Heart right ventricle (tissue), 16 donors: ENCODE results near the gene KDM2B. TPM values are rescaled to one million over a fixed set of nuclear protein-coding genes. Genes with fewer than 3 reads are reported as not detected.
A peak's percentile ranks its signal among the peaks of the same experiment; 100 is the strongest.

Experiments used
- ATAC-seq, 8 donors: fragments of 200-7000 bp; cut with Tn5 transposase; one replicate each; pipeline ENCODE4 v1.9.1; 2020; ENCODE audit warnings: mild to moderate bottlenecking in 8 of 8, moderate library complexity in 8 of 8, moderate number of reproducible peaks in 1 of 8
- DNase-seq, 2 donors: peaks; one replicate each; pipeline ENCODE4 v3.0.0-alpha.2; 2020
- H3K27ac ChIP-seq, 10 donors: fragments of 200-600 bp; sonication (generic) in 2 of 10; one replicate each; pipeline versions ENCODE4 v1.5.0 to v1.8.0; 2020 to 2022; ENCODE audit warnings: mild to moderate bottlenecking in 3 of 10
- H3K27me3 ChIP-seq, 7 donors: fragments of 200-600 bp; one replicate each; pipeline ENCODE4 v1.8.0; 2021 to 2022; ENCODE audit warnings: mild to moderate bottlenecking in 2 of 7
- H3K36me3 ChIP-seq, 9 donors: fragments of 200-600 bp; sonication (generic) in 1 of 9; one replicate each; pipeline versions ENCODE4 v1.5.0 to v1.8.0; 2020 to 2022; ENCODE audit warnings: mild to moderate bottlenecking in 2 of 9
- H3K4me1 ChIP-seq, 9 donors: fragments of 200-600 bp; sonication (generic) in 1 of 9; one replicate each; pipeline versions ENCODE4 v1.5.0 to v1.8.0; 2020 to 2022; ENCODE audit warnings: mild to moderate bottlenecking in 4 of 9
- H3K4me3 ChIP-seq, 10 donors: fragments of 200-600 bp; sonication (generic) in 2 of 10; one replicate each; pipeline versions ENCODE4 v1.5.0 to v1.8.0; 2020 to 2022; ENCODE audit warnings: mild to moderate bottlenecking in 7 of 10, moderate library complexity in 2 of 10
- H3K9me3 ChIP-seq, 11 donors: fragments of 200-600 bp in 10 of 11; sonication (generic) in 2 of 11; one replicate each; pipeline versions ENCODE4 v1.5.0 to v1.8.0; 2013 to 2022; ENCODE audit warnings: mild to moderate bottlenecking in 2 of 11, control low read depth in 1 of 11, moderate library complexity in 1 of 11
- WGBS, 2 donors: extraction: QIAGEN DNeasy Blood & Tissue Kit; methylation state at CpG; one replicate each; pipeline ENCODE4 v1.1.7; 2013; ENCODE audit warnings: inconsistent platforms in 1 of 2; 5-methylcytosine and 5-hydroxymethylcytosine counted together
- intact Hi-C, 10 donors: fragments of 100-400 bp; cut with DNase I; formaldehyde crosslinking; loops; one replicate each; pipeline versions ENCODE4 v1.11.1 to v1.14.2; 2022
- polyA plus RNA-seq, 2 donors: library from polyadenylated mRNA; stranded (reverse); fragments of 200-250 nt; gene quantifications; one replicate each; pipeline ENCODE4 v1.2.3, GENCODE V29; 2013
- total RNA-seq, 10 donors: library from RNA; stranded (reverse); fragmentation: NEBNext Ultra II Directional in 3 of 10; extraction: Animal tissue kit (Norgen Biotek cat#: 25700) in 3 of 10; gene quantifications; one replicate each; pipeline versions ENCODE4 v1.2.1 to v1.2.4, GENCODE V29; 2021 to 2023
- TF ChIP-seq, protein P1 (sequence below), 9 donors: fragments of 200-600 bp; sonication (generic) in 2 of 9; IDR thresholded peaks; one replicate each; pipeline versions ENCODE4 v1.5.0 to v1.8.0; 2021 to 2022; ENCODE audit warnings: antibody characterized with exemption in 9 of 9, mild to moderate bottlenecking in 5 of 9, moderate library complexity in 1 of 9
- donor health status: Arrhythmogenic right ventricular cardiomyopathy.
- donor health status: ischemic (EF 13 %, LVEDD 7.1; RV severe dilation, severe dysfunction).
- donor health status: healthy with polysubstance abuse.
- donor health status: DM: no; HTN: yes; CAD: no.
- donor health status: DM: no; HTN: no; CAD: no.
- donor health status: ischemic (EF 25% LVEDD 6.9; RV normal size, moderate dysfunction).
- donor health status: ischemic (EF 25% LVEDD 5.7; RV mildly dilated, moderate dysfunction).
- donor health status: healthy.
- donor health status: DM: yes; HTN: yes; CAD: no.
- donor health status: Ischemic cardiomyopathy.
- donor health status: ischemic (EF 35%, LVEDD 5.7; RV mildly dilated, moderate dysfunction).
- donor health status: nonischemic (EF 11% LVEDD 7.7; RV severe dilation, severe dysfunction).
- donor health status: DM: yes; HTN: yes; CAD: no.
- donor health status: PGD.
- donor health status: ischemic (EF 29% LVEDD 5.4; RV normal size, mild dysfunction).
- donor health status: nonischemic (EF 23%, LVEDD 6.1; RV moderate dilation, normal function).

Gene KDM2B
- total and polyA plus RNA-seq, 12 donors: 4.8 to 18.4 (median 13.6) TPM

DNA sequence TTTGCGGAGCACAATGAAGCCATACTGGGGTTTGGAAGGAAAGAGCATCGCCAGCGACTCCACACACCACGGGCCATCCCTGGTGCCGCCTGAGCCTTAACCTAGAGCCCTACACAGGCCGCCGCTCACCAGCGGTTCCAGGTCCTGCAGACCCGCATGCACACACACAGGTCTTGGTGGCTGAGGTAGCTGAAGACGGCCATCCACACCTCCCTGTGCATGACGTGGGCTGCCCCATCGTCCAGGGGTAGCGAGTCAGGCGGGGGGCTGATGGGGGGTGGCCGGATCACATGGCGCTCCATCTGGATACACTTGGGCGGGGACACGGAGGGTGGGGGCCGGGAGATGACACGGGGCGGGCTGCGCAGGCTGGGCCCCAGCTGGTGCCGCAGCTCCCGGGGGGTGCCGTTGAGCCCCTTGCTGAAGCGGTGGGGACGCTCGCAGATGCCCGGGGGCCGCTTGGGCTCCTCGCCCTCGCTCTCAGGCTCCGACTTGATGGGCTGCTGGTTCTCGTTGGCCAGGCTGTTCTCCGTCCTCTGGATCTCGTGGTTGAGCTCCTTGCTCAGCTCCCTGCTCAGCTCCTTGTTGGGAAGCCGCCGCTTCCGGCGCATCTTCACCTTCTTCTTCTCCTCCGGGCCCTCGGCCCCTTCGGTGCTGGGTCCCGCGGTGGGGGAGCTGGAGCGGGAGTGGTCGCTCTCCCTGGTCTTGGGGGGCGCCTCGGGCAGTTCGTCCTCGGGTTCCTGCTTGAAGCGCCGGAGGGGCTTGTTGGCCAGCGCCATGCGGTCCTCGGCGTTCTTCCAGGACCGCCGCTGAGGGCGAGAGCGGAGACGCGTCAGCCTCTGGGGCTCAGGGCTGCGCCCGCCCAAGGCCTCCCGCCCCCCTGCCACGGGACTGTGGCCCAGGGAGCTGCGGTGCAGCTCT is 138.5 kb downstream of the KDM2B start:
- Histone ChIP-seq H3K27me3 (no peaks in the 10 kb centered on the region), H3K9me3 (no peaks in the 10 kb centered on the region), H3K27ac (no peak overlapping the region), H3K4me1 (peaks cover 0 to 10% (median 0%) of the 10 kb centered on the region in 9 donors), H3K36me3 (peaks cover 0 to 83% (median 15%) of the 10 kb centered on the region in 9 donors), H3K4me3 (no peak overlapping the region)
- TF ChIP-seq, protein P1, sequence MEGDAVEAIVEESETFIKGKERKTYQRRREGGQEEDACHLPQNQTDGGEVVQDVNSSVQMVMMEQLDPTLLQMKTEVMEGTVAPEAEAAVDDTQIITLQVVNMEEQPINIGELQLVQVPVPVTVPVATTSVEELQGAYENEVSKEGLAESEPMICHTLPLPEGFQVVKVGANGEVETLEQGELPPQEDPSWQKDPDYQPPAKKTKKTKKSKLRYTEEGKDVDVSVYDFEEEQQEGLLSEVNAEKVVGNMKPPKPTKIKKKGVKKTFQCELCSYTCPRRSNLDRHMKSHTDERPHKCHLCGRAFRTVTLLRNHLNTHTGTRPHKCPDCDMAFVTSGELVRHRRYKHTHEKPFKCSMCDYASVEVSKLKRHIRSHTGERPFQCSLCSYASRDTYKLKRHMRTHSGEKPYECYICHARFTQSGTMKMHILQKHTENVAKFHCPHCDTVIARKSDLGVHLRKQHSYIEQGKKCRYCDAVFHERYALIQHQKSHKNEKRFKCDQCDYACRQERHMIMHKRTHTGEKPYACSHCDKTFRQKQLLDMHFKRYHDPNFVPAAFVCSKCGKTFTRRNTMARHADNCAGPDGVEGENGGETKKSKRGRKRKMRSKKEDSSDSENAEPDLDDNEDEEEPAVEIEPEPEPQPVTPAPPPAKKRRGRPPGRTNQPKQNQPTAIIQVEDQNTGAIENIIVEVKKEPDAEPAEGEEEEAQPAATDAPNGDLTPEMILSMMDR (IDR thresholded peaks at IDR 0.05): no peak
- DNase-seq (no peak), ATAC-seq (no peak)
- WGBS, 2 donors: 95 to 97% methylated on average over 57 to 68 of the region's 68 CpGs
- intact Hi-C loops: loop anchor here in 7 of 10 donors (2.0 to 5.0 kb wide), 5 partner anchors 90 to 110 kb away; partner anchors contain the start of gene ANAPC5 (in 1 of the 7)

DNA sequence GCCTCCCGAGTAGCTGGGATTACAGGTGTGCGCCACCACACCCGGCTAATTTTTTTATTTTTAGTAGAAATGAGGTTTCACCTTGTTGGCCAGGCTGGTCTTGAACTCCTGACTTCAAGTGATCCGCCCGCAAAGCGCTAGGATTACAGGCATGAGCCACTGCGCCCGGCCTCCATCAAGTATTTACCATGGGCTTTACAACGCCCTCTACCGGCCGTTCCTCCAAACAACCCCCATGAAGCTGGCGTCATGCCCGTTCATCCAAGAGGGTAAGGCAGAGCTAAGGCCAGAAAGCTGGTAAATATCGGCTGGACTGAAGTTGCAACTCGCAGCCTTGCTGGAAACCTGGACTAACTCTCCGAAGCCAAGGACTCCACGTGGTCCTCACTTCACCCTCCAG is 139.3 kb downstream of the KDM2B start:
- ATAC-seq: no peak

DNA sequence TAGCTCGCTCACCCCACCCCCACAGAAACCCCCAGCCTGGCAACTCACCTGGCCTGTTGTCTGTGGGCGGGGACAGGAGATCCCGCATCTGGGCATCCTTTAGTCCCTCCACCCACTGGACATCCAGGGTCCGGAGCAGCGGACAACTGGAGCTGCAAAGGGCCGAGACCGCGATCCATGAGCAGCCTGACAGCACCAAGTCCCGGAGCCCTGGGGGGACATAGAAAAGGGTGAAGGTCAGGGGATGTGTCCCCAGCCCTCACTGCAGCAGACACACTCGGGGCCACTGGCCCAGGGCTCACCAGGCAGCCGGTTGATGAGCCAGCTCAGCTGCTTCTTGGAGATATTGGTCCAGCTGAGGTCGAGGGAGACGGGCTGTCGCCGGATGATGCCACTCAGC is 140.1 kb downstream of the KDM2B start:
- WGBS, 2 donors: 95% methylated on average over 15 of the region's 15 CpGs
- H3K9me3 ChIP-seq: peaks cover 0 to 5% (median 0%) of the 10 kb centered on the region in 11 donors
- DNase-seq (no peak), ATAC-seq (no peak)
- no peak overlapping the region for H3K27ac ChIP-seq
- intact Hi-C loops: loop anchor here in 5 of 10 donors (5.0 kb wide), 3 partner anchors 88 to 108 kb away; partner anchors contain the start of gene ANAPC5 (in 1 of the 5)
- H3K27me3 ChIP-seq: no peaks in the 10 kb centered on the region
- peaks cover 0 to 10% (median 0%) of the 10 kb centered on the region in 9 donors for H3K4me1 ChIP-seq
- TF ChIP-seq, protein P1 (IDR thresholded peaks at IDR 0.05): no peak
- H3K36me3 ChIP-seq: peaks cover 0 to 96% (median 24%) of the 10 kb centered on the region in 9 donors
- H3K4me3 ChIP-seq: no peak overlapping the region

More for the DNA sequence above, 139.3 kb downstream of the KDM2B start:
- no peak overlapping the region for H3K27ac ChIP-seq
- TF ChIP-seq, protein P1 (IDR thresholded peaks at IDR 0.05): peak in 1 of 9 donors; percentile 11
- peaks cover 0 to 3% (median 0%) of the 10 kb centered on the region in 11 donors for H3K9me3 ChIP-seq
- peaks cover 0 to 90% (median 17%) of the 10 kb centered on the region in 9 donors for H3K36me3 ChIP-seq
- WGBS, 2 donors: 88 to 93% methylated on average over 17 of the region's 17 CpGs
- DNase-seq: no peak
- no peaks in the 10 kb centered on the region for H3K27me3 ChIP-seq
- intact Hi-C loops: loop anchor here in 5 of 10 donors (5.0 kb wide), 3 partner anchors 89 to 109 kb away; partner anchors contain the start of gene ANAPC5 (in 1 of the 5)
- H3K4me1 ChIP-seq: peaks cover 0 to 10% (median 0%) of the 10 kb centered on the region in 9 donors
- no peak overlapping the region for H3K4me3 ChIP-seq

DNA sequence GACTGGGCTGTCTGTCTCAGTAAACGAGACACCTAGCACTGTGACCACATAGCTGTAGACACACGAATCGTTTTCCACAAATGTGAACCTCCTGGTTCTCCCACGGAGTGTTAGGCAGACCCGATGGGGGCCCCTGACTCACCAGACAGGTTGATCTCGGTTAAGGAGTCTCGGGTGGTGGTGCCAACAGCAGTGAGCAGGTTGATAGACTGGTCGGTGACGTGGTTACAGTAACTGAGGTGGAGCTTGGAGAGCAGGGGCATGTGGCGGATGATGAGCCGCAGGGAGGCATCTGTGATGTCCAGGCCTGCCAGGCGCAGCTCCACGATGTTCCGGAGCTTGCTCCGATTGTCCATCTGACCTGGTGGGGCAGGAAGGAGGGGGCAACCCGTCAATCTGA is 141.1 kb downstream of the KDM2B start:
- 95 to 96% methylated on average over 16 of the region's 16 CpGs for WGBS, 2 donors
- Histone ChIP-seq H3K36me3 (peaks cover 0 to 99% (median 24%) of the 10 kb centered on the region in 9 donors), H3K4me3 (no peak overlapping the region), H3K4me1 (peaks cover 0 to 10% (median 0%) of the 10 kb centered on the region in 9 donors), H3K27me3 (no peaks in the 10 kb centered on the region), H3K9me3 (peaks cover 0 to 5% (median 0%) of the 10 kb centered on the region in 11 donors), H3K27ac (no peak overlapping the region)
- TF ChIP-seq, protein P1 (IDR thresholded peaks at IDR 0.05): no peak
- no peak for ATAC-seq
- no peak for DNase-seq
- intact Hi-C loops: loop anchor here in 5 of 10 donors (5.0 kb wide), 3 partner anchors 87 to 107 kb away; partner anchors contain the start of gene ANAPC5 (in 1 of the 5)
